ENCODE results near the gene ZNF430.
"Not testable (repeated sequence)": the region's sequence is repeated elsewhere in the genome, so short reads cannot be mapped to it uniquely, and the experiment has no call there.

The ZNF430 gene

DNA sequence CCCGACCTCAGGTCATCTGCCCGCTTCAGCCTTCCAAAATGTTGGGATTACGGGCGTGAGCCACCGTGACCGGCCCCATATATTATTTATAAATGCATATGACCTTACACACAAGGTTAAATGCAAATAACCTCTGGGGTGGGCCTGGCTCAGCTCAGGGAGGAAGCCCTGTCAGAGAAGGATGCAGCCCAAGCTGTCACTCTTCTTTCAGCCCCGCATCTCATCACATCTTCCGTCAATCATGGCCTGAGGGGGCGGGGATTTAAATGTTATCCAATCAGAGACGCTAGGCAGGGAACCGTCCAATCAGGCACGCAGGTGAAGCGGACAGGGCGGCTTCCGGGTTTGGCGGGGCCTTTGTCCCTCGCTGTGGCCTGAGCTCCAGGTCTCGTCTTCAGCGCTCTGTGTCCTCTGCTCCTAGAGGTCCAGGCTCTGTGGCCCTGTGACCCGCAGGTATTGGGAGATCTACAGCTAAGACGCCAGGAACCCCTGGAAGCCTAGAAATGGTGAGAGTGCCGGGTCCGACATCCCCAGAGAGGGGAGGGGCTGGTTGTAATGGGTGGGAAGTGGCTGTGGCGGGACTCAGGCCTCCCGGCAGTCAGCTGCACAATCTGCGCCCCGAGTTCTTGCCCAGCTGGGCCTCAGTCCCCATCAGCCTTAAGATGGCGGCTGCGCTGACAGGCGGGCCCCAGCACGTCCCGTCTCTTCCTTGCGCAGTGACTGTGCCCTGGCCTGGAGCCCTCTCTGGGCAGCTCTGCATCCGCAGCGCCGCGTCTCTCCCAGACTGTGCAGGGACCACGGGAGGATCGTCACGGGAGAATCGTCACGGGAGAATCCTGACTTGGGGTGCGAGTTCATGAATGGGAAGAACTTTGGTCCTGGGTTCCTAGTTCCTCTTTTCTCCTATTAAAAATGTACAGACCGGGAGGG, at the start of gene ZNF430:
Gene ZNF430, plus strand, starts transcription at position 360 of the 930 bp plus-strand sequence. Its CDS starts 144 bp downstream, at position 504.
- no peak for TF ChIP-seq ZFP30 (CRISPR knock-in tag; IDR thresholded peaks at IDR 0.05)
- no peak for TF ChIP-seq CSRNP3 (CRISPR knock-in tag; IDR thresholded peaks at IDR 0.05)
- TF ChIP-seq PATZ1 (CRISPR knock-in tag; IDR thresholded peaks at IDR 0.05; ENCODE audit: borderline replicate concordance), result no peak
- TF ChIP-seq ZNF565 (CRISPR knock-in tag; conservative IDR thresholded peaks at IDR 0.05; ENCODE audit: low read depth), result no peak
- TF ChIP-seq ISL1 (CRISPR knock-in tag; IDR thresholded peaks at IDR 0.05), result no peak
- TF ChIP-seq, protein P1, sequence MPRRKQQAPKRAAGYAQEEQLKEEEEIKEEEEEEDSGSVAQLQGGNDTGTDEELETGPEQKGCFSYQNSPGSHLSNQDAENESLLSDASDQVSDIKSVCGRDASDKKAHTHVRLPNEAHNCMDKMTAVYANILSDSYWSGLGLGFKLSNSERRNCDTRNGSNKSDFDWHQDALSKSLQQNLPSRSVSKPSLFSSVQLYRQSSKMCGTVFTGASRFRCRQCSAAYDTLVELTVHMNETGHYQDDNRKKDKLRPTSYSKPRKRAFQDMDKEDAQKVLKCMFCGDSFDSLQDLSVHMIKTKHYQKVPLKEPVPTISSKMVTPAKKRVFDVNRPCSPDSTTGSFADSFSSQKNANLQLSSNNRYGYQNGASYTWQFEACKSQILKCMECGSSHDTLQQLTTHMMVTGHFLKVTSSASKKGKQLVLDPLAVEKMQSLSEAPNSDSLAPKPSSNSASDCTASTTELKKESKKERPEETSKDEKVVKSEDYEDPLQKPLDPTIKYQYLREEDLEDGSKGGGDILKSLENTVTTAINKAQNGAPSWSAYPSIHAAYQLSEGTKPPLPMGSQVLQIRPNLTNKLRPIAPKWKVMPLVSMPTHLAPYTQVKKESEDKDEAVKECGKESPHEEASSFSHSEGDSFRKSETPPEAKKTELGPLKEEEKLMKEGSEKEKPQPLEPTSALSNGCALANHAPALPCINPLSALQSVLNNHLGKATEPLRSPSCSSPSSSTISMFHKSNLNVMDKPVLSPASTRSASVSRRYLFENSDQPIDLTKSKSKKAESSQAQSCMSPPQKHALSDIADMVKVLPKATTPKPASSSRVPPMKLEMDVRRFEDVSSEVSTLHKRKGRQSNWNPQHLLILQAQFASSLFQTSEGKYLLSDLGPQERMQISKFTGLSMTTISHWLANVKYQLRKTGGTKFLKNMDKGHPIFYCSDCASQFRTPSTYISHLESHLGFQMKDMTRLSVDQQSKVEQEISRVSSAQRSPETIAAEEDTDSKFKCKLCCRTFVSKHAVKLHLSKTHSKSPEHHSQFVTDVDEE (CRISPR knock-in tag; IDR thresholded peaks at IDR 0.05), result peak; percentile 79; the same call in 1 of the 2 replicates
- peak; percentile 99 for ATAC-seq

DNA sequence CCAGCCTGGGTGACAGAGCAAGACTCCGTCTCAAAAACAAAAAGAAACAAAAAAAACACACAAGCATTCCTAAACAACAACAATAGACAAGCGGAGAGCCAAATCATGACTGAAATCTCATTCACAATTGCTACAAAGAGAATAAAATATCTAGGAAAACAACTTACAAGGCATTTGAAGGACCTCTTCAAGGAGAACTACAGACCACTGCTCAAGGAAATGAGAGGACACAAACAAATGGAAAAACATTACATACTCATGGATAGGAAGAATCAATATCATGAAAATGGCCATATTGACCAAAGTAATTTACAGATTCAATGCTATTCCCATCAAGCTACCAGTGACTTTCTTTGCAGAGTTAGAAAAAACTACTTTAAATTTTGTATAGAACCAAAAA, 27.7 kb upstream of the ZNF430 start:
- ATAC-seq, result not testable (repeated sequence)

GRCh38 chr19:20999731-21000352, 20.6 kb upstream of the ZNF430 start:
- ATAC-seq, result peak; percentile 100
- no peak for TF ChIP-seq TOX (CRISPR knock-in tag; IDR thresholded peaks at IDR 0.05; ENCODE audit: borderline replicate concordance)
- no peak for TF ChIP-seq ARNTL (CRISPR knock-in tag; IDR thresholded peaks at IDR 0.05; ENCODE audit: borderline replicate concordance, low read depth)
- TF ChIP-seq ZFP3 (CRISPR knock-in tag; IDR thresholded peaks at IDR 0.05), result no peak

DNA sequence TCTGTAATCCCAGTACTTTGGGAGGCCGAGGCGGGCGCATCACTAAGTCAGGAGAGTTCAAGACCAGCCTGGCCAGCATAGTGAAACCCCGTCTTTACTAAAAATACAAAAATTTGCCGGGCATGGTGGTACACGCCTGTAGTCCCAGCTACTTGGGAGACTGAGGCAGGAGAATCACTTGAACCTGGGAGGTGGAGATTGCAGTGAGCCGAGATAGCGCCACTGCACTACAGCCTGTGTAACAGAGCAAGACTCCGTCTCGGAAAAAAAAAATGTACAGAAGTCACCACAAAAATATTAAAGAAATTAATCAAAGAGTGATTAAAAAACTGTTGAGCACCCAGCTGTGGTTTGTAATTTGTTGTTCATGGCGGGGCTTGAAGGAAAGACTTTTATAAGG, 781 bp downstream of the ZNF430 start:
- ATAC-seq, result peak; percentile 48

DNA sequence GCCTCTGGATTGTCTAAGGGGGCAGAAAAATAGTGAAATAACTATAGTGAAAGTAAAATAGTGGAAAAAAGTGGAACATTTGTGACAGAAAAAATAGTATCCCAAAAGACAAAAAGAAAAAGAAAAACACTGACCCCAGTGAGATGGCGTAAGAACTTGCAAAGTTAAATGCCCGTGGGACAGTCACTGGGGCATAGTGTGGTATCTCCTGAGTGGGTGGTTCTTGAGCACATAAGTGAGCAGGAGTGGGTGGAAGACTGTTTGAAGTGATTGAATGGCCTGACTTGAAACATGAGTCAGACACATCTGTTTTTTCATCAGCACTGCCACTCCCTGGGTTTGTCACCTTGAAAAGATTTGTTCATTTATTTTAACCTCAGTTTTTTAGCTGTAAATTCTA, 2.5 kb downstream of the ZNF430 start:
- TF ChIP-seq ZNF70 (CRISPR knock-in tag; IDR thresholded peaks at IDR 0.05), result no peak
- TF ChIP-seq ZNF565 (CRISPR knock-in tag; conservative IDR thresholded peaks at IDR 0.05; ENCODE audit: low read depth), result no peak
- TF ChIP-seq TOX (CRISPR knock-in tag; IDR thresholded peaks at IDR 0.05; ENCODE audit: borderline replicate concordance), result no peak
- ATAC-seq, result no peak

DNA sequence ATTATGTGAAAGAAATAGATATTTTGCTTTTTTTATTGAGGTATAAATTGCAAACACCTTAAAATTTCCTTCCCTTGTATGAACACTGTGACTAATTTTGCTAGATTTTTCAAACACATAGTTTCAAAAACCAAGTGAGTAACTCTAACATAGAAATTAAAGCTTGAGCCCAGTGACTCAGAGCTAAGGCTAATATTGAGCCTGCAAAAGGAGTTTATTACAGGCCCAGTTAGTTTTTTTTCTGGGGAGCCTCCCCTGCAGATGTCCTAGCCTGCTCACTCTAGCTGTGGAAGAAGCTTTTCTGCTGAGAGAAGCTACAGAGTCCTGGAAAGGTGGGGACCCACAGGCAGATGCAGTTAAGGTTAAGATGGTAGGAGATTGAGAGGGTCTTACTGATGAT, 3.4 kb downstream of the ZNF430 start:
- ATAC-seq, result no peak
- TF ChIP-seq, protein P1 (CRISPR knock-in tag; IDR thresholded peaks at IDR 0.05), result no peak
- TF ChIP-seq ISL1 (CRISPR knock-in tag; IDR thresholded peaks at IDR 0.05), result no peak

Measured in SK-N-SH treated with all-trans-retinoic acid at 6 μM for 48 hours (cell line).